Measurements from ENCODE around the gene RBMX2.
"Not testable (repeated sequence)": the region's sequence is repeated elsewhere in the genome, so short reads cannot be mapped to it uniquely, and the experiment has no call there.

RBMX2 gene, protein sequence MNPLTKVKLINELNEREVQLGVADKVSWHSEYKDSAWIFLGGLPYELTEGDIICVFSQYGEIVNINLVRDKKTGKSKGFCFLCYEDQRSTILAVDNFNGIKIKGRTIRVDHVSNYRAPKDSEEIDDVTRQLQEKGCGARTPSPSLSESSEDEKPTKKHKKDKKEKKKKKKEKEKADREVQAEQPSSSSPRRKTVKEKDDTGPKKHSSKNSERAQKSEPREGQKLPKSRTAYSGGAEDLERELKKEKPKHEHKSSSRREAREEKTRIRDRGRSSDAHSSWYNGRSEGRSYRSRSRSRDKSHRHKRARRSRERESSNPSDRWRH

DNA sequence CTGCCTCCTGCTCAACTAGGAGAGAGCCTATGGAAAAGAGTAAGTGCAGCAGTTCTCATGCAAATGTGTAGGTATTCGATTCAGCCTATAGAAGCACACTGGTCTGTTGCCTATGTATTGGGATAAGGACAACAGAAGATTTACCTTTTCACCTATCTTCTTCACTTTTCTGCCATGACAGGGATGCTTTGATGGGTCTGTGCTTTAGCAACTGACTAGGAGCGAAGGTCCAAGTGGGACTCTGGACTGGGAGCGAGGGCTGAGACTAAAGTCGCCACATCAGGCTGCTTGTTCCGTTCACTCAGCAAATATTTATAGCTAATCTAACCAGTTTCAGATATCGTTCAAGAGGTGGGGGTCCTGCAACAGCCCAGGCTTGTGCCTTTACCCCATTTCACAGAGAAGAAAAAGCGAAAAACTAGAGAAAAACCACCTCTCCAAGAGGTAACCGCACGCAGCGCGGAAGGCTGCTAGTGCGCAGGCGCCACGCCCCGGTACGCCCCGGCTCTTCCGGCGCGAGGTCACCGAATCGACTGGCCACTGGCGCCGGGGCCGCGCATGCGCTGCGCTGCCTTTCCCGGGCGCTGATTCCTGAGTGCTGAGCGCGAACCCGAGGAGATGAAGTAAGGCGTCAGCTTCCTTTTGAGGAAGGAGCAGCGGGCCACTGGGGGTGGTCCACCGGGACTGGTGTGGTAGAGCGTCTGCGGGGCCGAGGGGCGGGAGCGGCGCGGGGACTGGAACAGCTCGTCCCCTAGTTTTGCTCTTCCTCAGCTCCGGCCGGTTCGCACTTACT lies at the start of gene RBMX2:
Gene RBMX2 (plus strand): TSS at position 573 of the 793 bp plus-strand sequence. CDS start 46 bp downstream, at position 619.
- peak; percentile 82 for DNase-seq (ENCODE audit: low spot score)

DNA sequence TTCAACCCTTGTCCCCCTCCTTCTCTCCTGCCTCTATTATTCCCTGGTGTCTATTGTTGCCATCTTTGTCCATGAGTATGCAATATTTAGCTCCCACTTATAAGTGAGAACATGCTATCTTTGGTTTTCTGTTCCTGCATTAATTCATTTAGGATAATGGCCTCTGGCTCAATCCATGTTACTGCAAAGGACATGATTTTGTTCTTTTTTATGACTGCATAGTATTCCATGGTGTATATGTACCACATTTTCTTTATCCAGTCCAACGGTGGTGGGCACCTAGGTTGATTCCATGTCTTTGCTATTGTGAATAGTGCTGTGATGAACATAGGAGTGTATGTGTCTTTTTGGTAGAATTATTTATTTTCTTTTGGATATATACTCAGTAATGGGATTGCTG lies 49.7 kb upstream of the RBMX2 start:
- DNase-seq (ENCODE audit: low spot score), result not testable (repeated sequence)

GRCh38 chrX:130376077-130376476 lies 25.7 kb upstream of the RBMX2 start:
- DNase-seq (ENCODE audit: low spot score), result no peak

- peak; percentile 11 for DNase-seq (ENCODE audit: low spot score)
Observed at GRCh38 chrX:130378024-130378669, 23.6 kb upstream of the RBMX2 start.

DNA sequence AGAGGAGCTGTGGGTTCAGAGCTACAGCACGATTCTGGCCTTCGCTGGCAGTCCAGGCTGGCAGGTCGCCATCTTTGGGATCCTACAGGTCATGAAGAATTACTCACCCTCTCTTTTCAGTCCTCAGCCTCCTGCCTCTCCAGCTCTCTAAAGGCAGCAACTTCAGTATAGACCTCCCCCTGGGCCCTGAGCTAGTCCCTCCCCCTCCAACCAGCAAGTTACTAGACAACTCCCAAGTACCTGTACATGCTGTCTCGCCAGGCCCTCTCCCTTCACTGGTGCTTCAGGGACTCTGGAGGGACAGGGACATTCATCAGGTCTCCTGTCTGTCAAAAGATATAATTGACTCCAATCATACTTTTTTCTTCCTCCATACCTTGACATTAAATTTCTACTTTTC lies 16.3 kb upstream of the RBMX2 start, which contains the start of gene GPR119:
Gene GPR119 (minus strand): TSS at position 155 of the 400 bp plus-strand sequence. CDS start 227 bp downstream, outside the sequence.
- DNase-seq (ENCODE audit: low spot score), result no peak

GRCh38 chrX:130386408-130386808 lies 15.4 kb upstream of the RBMX2 start:
- DNase-seq (ENCODE audit: low spot score), result no peak

- DNase-seq (ENCODE audit: low spot score), result peak; percentile 76
Observed at GRCh38 chrX:130393451-130394074, 8.2 kb upstream of the RBMX2 start.

DNA sequence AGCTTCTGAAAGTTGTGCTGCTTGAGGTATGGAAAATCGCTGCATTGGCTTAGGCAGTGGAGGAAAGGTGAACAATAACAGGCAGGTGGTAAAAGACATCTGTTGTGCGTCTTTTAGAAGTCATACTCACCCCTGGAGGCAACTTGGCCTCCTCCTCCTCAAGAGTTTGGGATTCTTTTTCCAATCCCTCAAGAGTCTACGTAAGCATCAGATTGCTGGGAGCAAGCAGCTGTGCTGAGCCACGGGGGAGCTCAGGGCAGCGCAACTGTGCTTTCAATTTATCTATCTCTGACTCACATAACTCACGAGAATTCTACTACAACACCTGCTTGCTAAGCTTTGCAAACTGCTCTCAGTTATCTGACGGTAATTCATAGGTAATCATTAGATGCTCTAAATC lies 6.4 kb upstream of the RBMX2 start:
- DNase-seq (ENCODE audit: low spot score), result no peak

DNA sequence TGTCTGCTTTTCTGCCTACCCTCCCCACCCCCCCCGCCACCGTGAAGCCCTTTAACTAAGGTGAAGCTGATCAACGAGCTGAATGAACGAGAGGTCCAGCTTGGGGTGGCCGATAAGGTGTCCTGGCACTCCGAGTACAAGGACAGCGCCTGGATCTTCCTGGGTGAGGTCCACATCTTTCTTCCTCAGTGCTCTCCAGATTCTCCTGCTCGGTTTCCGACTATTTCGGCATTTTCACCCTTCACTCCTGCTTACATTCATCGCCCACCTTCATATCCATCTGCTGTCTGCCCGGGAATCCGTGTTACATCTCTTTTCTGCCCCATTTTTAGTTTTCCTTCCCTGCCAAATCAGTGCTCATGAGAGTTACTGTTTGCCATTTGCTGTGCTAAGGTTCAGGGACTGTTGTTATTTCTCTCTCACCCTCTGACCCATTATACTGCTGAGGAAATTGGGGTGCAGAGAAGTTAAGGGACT lies 459 bp downstream of the RBMX2 start:
- DNase-seq (ENCODE audit: low spot score), result no peak

GRCh38 chrX:130413415-130413814 lies 11.6 kb downstream of the RBMX2 start:
- DNase-seq (ENCODE audit: low spot score), result no peak

GRCh38 chrX:130414800-130415199 lies 13.0 kb downstream of the RBMX2 start:
- no peak for DNase-seq (ENCODE audit: low spot score)

GRCh38 chrX:130415201-130415600 lies 13.4 kb downstream of the RBMX2 start:
- DNase-seq (ENCODE audit: low spot score), result no peak

DNA sequence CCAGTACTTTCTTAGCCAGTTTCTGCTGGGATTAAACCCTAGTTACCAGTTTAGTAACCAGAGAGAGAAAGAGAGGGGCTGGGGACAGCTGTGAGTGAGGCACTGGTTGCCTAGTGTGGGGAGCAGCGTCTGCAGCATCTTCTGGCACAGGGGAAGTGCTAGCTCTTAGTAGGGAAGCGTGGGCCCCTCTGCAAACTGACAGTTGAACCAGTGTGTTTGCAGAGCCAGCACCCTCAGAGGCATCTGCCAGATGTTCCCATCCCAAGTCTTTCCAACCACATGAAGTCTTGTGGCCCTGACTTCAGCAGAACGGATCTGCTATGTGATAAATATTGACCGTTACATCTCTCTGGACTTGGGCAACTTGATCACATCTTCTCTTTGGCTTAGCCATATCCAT lies 15.0 kb downstream of the RBMX2 start:
- DNase-seq (ENCODE audit: low spot score), result no peak

DNA sequence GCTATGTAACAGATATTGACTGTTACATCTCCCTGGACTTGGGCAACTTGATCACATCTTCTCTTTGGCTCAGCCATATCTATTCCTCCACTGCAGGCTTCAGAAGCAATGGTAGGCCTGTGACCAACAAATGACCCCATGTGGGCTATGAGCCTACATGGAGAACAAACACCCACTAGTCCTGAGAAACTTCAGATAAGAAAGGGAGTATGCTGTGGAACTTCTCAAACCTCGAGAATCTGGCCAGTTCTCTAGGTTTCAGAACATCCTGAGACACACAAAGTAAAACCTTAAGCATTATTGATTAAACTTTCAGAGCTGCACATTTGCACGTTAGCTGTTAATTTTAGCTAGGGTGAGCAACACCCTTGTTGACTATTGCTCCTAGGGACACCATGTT lies 16.3 kb downstream of the RBMX2 start:
- no peak for DNase-seq (ENCODE audit: low spot score)

- no peak for DNase-seq (ENCODE audit: low spot score)
Observed at GRCh38 chrX:130418740-130419139, 17.0 kb downstream of the RBMX2 start.

GRCh38 chrX:130419263-130419662 lies 17.5 kb downstream of the RBMX2 start:
- DNase-seq (ENCODE audit: low spot score), result no peak

GRCh38 chrX:130426531-130426930 lies 24.7 kb downstream of the RBMX2 start:
- no peak for DNase-seq (ENCODE audit: low spot score)

DNA sequence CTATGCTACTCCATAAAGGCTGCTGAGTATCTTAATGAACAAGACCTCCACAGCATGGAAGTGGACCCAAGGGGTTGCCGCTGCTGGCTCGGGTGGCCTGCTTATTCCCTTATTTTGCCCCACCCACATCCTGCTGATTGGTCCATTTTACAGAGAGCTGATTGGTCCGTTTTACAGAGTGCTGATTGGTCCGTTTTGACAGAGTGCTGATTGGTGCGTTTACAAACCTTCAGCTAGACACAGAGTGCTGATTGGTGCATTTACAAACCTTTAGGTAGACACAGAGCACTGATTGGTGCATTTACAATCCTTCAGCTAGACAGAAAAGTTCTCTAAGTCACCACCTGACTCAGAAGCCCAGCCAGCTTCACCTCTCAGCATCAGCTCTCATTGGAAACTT lies 27.4 kb downstream of the RBMX2 start:
- DNase-seq (ENCODE audit: low spot score), result not testable (repeated sequence)

- no peak for DNase-seq (ENCODE audit: low spot score)
Observed at GRCh38 chrX:130435937-130436336, 34.1 kb downstream of the RBMX2 start.

GRCh38 chrX:130437996-130438395 lies 36.2 kb downstream of the RBMX2 start:
- not testable (repeated sequence) for DNase-seq (ENCODE audit: low spot score)

GRCh38 chrX:130443875-130444274 lies 42.1 kb downstream of the RBMX2 start:
- no peak for DNase-seq (ENCODE audit: low spot score)

Measured in Ammon's horn (tissue), 1 donor.